Measurements from ENCODE around the gene ENOX1. TPM values are rescaled to one million over a fixed set of nuclear protein-coding genes. Genes with fewer than 3 reads are reported as not detected.

The ENOX1 gene
- total RNA-seq, 6 experiments from 2014 or later: 0.50 to 3.2 (median 0.64) TPM

- Mint-ChIP-seq H3K4me3 (no peak overlapping the region), H3K36me3 (ENCODE audit: low read depth) (peaks cover 4% of the 10 kb centered on the region; the same call in 1 of the 2 replicates), H3K4me1 (ENCODE audit: low read depth) (no peaks in the 10 kb centered on the region), H3K27me3 (ENCODE audit: insufficient read depth) (no peaks in the 10 kb centered on the region; the same call in 1 of the 2 replicates), H3K9me3 (peaks cover 9% of the 10 kb centered on the region; the same call in 1 of the 2 replicates), H3K27ac (no peak overlapping the region)
- no peak for TF ChIP-seq CTCF (IDR thresholded peaks at IDR 0.05)
- DNase-seq: no peak
These were observed 178.2 kb downstream of the ENOX1 start for GRCh38 chr13:43608400-43609137.

GRCh38 chr13:43597599-43597945 lies 189.2 kb downstream of the ENOX1 start:
- H3K4me1 Mint-ChIP-seq (ENCODE audit: low read depth): peaks cover 9% of the 10 kb centered on the region; the same call in 1 of the 2 replicates
- H3K27me3 Mint-ChIP-seq (ENCODE audit: insufficient read depth): peaks cover 2% of the 10 kb centered on the region
- H3K36me3 Mint-ChIP-seq (ENCODE audit: low read depth): no peaks in the 10 kb centered on the region
- TF ChIP-seq CTCF (IDR thresholded peaks at IDR 0.05): no peak
- no peak overlapping the region for H3K27ac Mint-ChIP-seq
- no peaks in the 10 kb centered on the region for H3K9me3 Mint-ChIP-seq
- DNase-seq: no peak
- H3K4me3 Mint-ChIP-seq: no peak overlapping the region

- Mint-ChIP-seq H3K9me3 (no peaks in the 10 kb centered on the region), H3K27ac (no peak overlapping the region), H3K4me1 (ENCODE audit: low read depth) (peaks cover 9% of the 10 kb centered on the region; the same call in 1 of the 2 replicates), H3K4me3 (no peak overlapping the region), H3K36me3 (ENCODE audit: low read depth) (no peaks in the 10 kb centered on the region), H3K27me3 (ENCODE audit: insufficient read depth) (peaks cover 2% of the 10 kb centered on the region)
- TF ChIP-seq CTCF (IDR thresholded peaks at IDR 0.05): no peak
- no peak for DNase-seq
These were observed 189.7 kb downstream of the ENOX1 start for GRCh38 chr13:43596924-43597598.

GRCh38 chr13:43596006-43596405 lies 190.8 kb downstream of the ENOX1 start:
- H3K36me3 Mint-ChIP-seq (ENCODE audit: low read depth): no peaks in the 10 kb centered on the region
- H3K9me3 Mint-ChIP-seq: no peaks in the 10 kb centered on the region
- TF ChIP-seq CTCF (IDR thresholded peaks at IDR 0.05): no peak
- peaks cover 3% of the 10 kb centered on the region for H3K27me3 Mint-ChIP-seq (ENCODE audit: insufficient read depth)
- DNase-seq: no peak
- no peak overlapping the region for H3K27ac Mint-ChIP-seq
- peaks cover 4% of the 10 kb centered on the region; the same call in 1 of the 2 replicates for H3K4me1 Mint-ChIP-seq (ENCODE audit: low read depth)
- H3K4me3 Mint-ChIP-seq: no peak overlapping the region

GRCh38 chr13:43587376-43587775 lies 199.4 kb downstream of the ENOX1 start:
- H3K4me3 Mint-ChIP-seq: no peak overlapping the region
- H3K9me3 Mint-ChIP-seq: no peaks in the 10 kb centered on the region
- H3K4me1 Mint-ChIP-seq (ENCODE audit: low read depth): peaks cover 16% of the 10 kb centered on the region
- no peaks in the 10 kb centered on the region for H3K36me3 Mint-ChIP-seq (ENCODE audit: low read depth)
- TF ChIP-seq CTCF (IDR thresholded peaks at IDR 0.05): no peak
- H3K27me3 Mint-ChIP-seq (ENCODE audit: insufficient read depth): peaks cover 6% of the 10 kb centered on the region
- no peak for DNase-seq
- H3K27ac Mint-ChIP-seq: no peak overlapping the region
